Aorta (tissue), 5 donors: Measurements from ENCODE around the gene ST6GALNAC6. TPM values are rescaled to one million over a fixed set of nuclear protein-coding genes. Genes with fewer than 3 reads are reported as not detected.

Experiments used
- ATAC-seq: fragments of 200-7000 bp; cut with Tn5 transposase; one replicate; pipeline ENCODE4 v1.9.1; 2022; ENCODE audit warnings: moderate library complexity; ENCODE audit not compliant: low FRiP score
- DNase-seq, 2 donors: peaks; one replicate each; pipeline ENCODE4 v3.0.0-alpha.2; 2020
- H3K27ac ChIP-seq, 2 donors: one replicate each; pipeline ENCODE4 v1.5.1; 2013; ENCODE audit warnings: low read length in 2 of 2, mild to moderate bottlenecking in 2 of 2, moderate library complexity in 2 of 2, control low read depth in 1 of 2, inconsistent platforms in 1 of 2, low read depth in 1 of 2
- H3K27me3 ChIP-seq, 2 donors: one replicate each; pipeline ENCODE4 v1.6.1; 2013; ENCODE audit warnings: control low read depth in 1 of 2, low read length in 1 of 2, mild to moderate bottlenecking in 1 of 2, moderate library complexity in 1 of 2; ENCODE audit not compliant: insufficient read depth in 2 of 2, control insufficient read depth in 1 of 2
- H3K36me3 ChIP-seq, 2 donors: one replicate each; pipeline ENCODE4 v1.6.1; 2013; ENCODE audit warnings: control low read depth in 1 of 2, low read length in 1 of 2, mild to moderate bottlenecking in 1 of 2; ENCODE audit not compliant: insufficient read depth in 2 of 2, control insufficient read depth in 1 of 2
- H3K4me1 ChIP-seq, 2 donors: one replicate each; pipeline ENCODE4 v1.6.1; 2013; ENCODE audit warnings: low read length in 2 of 2, control low read depth in 1 of 2, mild to moderate bottlenecking in 1 of 2, moderate library complexity in 1 of 2; ENCODE audit not compliant: insufficient read depth in 2 of 2, control insufficient read depth in 1 of 2
- H3K4me3 ChIP-seq, 2 donors: one replicate each; pipeline ENCODE4 v1.5.1; 2013; ENCODE audit warnings: low read length in 2 of 2, control low read depth in 1 of 2, mild to moderate bottlenecking in 1 of 2
- H3K9me3 ChIP-seq: one replicate; pipeline ENCODE4 v1.6.1; 2013; ENCODE audit warnings: mild to moderate bottlenecking, low read length; ENCODE audit not compliant: control insufficient read depth
- WGBS, 2 donors: extraction: QIAGEN DNeasy Blood & Tissue Kit; methylation state at CpG; one replicate each; pipeline ENCODE4 v1.1.7; 2013; 5-methylcytosine and 5-hydroxymethylcytosine counted together
- intact Hi-C, 2 donors: fragments of 100-400 bp; cut with DNase I; formaldehyde crosslinking; loops; one replicate each; pipeline versions ENCODE4 v1.14.2 to v1.15.0; 2022
- polyA plus RNA-seq, 2 donors: library from polyadenylated mRNA; stranded (reverse); fragments of 200-250 nt; gene quantifications; one replicate each; pipeline ENCODE4 v1.2.3, GENCODE V29; 2013
- total RNA-seq, 2 donors: library from RNA; stranded (reverse); fragmentation: NEBNext Ultra II Directional; extraction: Animal tissue kit (Norgen Biotek cat#: 25700); gene quantifications; one replicate each; pipeline ENCODE4 v1.2.1, GENCODE V29; 2021
- donor health status: healthy with polysubstance abuse.
- donor health status: Bipolar disorder and iron deficiency.
- donor health status: DM: no; HTN: no; CAD: no.
- donor health status: DM: no; HTN: no; CAD: no.
- donor health status: DM: yes; HTN: yes; CAD: no.

The ST6GALNAC6 gene
- total and polyA plus RNA-seq, 4 donors = 103 to 176 (median 125) TPM

- no peaks in the 10 kb centered on the region for H3K36me3 ChIP-seq
- no peak overlapping the region for H3K27ac ChIP-seq
- no peak for ATAC-seq
- no peaks in the 10 kb centered on the region for H3K9me3 ChIP-seq
- no peak overlapping the region for H3K4me3 ChIP-seq
- intact Hi-C loops = loop anchor here (5.0 kb wide), 2 partner anchors 64 to 129 kb away; partner anchors contain the start of genes FPGS (in 1 of the 2) and TOR2A (in 1 of the 2)
- H3K4me1 ChIP-seq = no peaks in the 10 kb centered on the region
- DNase-seq = peak in 1 of 2 donors; percentile 72
- 83 to 84% methylated on average over 19 of the region's 19 CpGs for WGBS, 2 donors
- no peaks in the 10 kb centered on the region for H3K27me3 ChIP-seq
These were observed 33.5 kb downstream of the ST6GALNAC6 start for GRCh38 chr9:127865645-127866464.

DNA sequence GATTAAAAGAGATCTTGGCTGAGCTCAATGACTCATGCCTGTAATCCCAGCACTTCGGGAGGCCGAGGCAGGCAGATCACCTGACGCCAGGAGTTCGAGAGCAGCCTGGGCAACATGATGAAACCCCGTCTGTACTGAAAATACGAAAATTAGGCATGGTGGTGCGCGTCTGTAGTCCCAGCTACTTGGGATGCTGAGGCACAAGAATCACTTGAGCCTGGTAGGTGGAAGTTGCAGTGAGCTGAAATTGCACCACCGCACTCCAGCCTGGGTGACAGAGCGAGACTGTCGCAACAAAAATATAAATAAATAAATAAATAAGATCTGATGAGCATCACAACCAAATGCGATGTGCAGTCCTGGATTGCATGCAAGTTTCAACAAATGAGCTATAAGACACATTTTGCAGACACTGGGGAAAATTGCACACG, 36.2 kb downstream of the ST6GALNAC6 start:
- ATAC-seq (no peak), DNase-seq (no peak)
- Histone ChIP-seq H3K4me1 (no peaks in the 10 kb centered on the region), H3K27me3 (no peaks in the 10 kb centered on the region), H3K36me3 (no peaks in the 10 kb centered on the region), H3K4me3 (no peak overlapping the region), H3K27ac (no peak overlapping the region), H3K9me3 (no peaks in the 10 kb centered on the region)
- intact Hi-C loops = loop anchor here in 1 of 2 donors (5.0 kb wide), 2 partner anchors 34 to 36 kb away; partner anchors contain the start of gene ST6GALNAC6
- WGBS, 2 donors = 90 to 93% methylated on average over 13 of the region's 13 CpGs

- peak; percentile 67 for ATAC-seq
- Histone ChIP-seq H3K4me1 (no peaks in the 10 kb centered on the region), H3K27ac (peak overlapping the region in 1 of 2 donors; percentile 66), H3K9me3 (no peaks in the 10 kb centered on the region), H3K36me3 (no peaks in the 10 kb centered on the region), H3K27me3 (no peaks in the 10 kb centered on the region), H3K4me3 (no peak overlapping the region)
- intact Hi-C loops = loop anchor here in 1 of 2 donors (5.0 kb wide), 2 partner anchors 35 kb away; partner anchors contain the start of gene ST6GALNAC6
- peak; percentile 86 to 94 for DNase-seq
- 37 to 44% methylated on average over 29 of the region's 29 CpGs for WGBS, 2 donors
These were observed 37.1 kb downstream of the ST6GALNAC6 start for GRCh38 chr9:127862075-127863011.

GRCh38 chr9:127860779-127861178, 38.6 kb downstream of the ST6GALNAC6 start:
- Histone ChIP-seq H3K9me3 (no peaks in the 10 kb centered on the region), H3K4me3 (no peak overlapping the region), H3K36me3 (no peaks in the 10 kb centered on the region), H3K27me3 (no peaks in the 10 kb centered on the region), H3K4me1 (no peaks in the 10 kb centered on the region), H3K27ac (peak overlapping the region in 1 of 2 donors; percentile 9)
- ATAC-seq (no peak), DNase-seq (no peak)
- intact Hi-C loops = loop anchor here in 1 of 2 donors (5.0 kb wide), 2 partner anchors 33 to 37 kb away; partner anchors contain the start of gene ST6GALNAC6
- WGBS, 2 donors = 89 to 92% methylated on average over 11 of the region's 11 CpGs

DNA sequence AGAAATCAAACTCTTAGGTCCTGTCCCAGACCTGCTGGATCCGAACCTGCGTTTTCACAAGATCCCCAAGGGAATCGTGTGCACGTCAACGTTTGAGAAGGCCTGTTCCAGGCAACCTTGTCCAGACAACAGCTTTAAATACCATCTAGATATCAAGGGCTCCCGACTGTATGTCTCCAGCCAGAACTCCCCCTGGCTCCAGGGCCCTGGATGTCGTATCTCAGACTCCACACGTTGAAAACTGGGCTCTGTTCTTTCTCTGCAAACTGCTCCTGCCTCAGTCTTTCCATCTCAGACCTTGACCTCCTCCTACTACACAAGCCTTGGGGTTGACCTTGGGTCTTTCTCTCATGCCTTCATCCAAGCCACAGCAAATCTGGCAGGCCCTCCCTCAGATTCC, 39.1 kb downstream of the ST6GALNAC6 start:
- Histone ChIP-seq H3K27me3 (no peaks in the 10 kb centered on the region), H3K9me3 (no peaks in the 10 kb centered on the region), H3K36me3 (no peaks in the 10 kb centered on the region), H3K4me3 (no peak overlapping the region), H3K4me1 (no peaks in the 10 kb centered on the region), H3K27ac (peak overlapping the region in 1 of 2 donors; percentile 9)
- ATAC-seq (peak; percentile 39), DNase-seq (peak in 1 of 2 donors; percentile 73)
- WGBS, 2 donors = 1 to 15% methylated on average over 8 of the region's 8 CpGs
- intact Hi-C loops = loop anchor here in 1 of 2 donors (5.0 kb wide), 2 partner anchors 33 to 37 kb away; partner anchors contain the start of gene ST6GALNAC6

GRCh38 chr9:127858041-127858512, 41.3 kb downstream of the ST6GALNAC6 start:
- no peak overlapping the region for H3K4me3 ChIP-seq
- H3K9me3 ChIP-seq = no peaks in the 10 kb centered on the region
- intact Hi-C loops = no loop called here
- WGBS, 2 donors = 8 to 9% methylated on average over 12 of the region's 12 CpGs
- H3K36me3 ChIP-seq = no peaks in the 10 kb centered on the region
- peak overlapping the region in 1 of 2 donors; percentile 24 for H3K27ac ChIP-seq
- DNase-seq (peak; percentile 85 to 91), ATAC-seq (peak; percentile 7)
- H3K27me3 ChIP-seq = no peaks in the 10 kb centered on the region
- H3K4me1 ChIP-seq = no peaks in the 10 kb centered on the region

- intact Hi-C loops = no loop called here
- no peaks in the 10 kb centered on the region for H3K36me3 ChIP-seq
- no peaks in the 10 kb centered on the region for H3K27me3 ChIP-seq
- DNase-seq (no peak), ATAC-seq (no peak)
- peak overlapping the region in 1 of 2 donors; percentile 24 for H3K27ac ChIP-seq
- no peaks in the 10 kb centered on the region for H3K4me1 ChIP-seq
- no peak overlapping the region for H3K4me3 ChIP-seq
- H3K9me3 ChIP-seq = no peaks in the 10 kb centered on the region
- WGBS, 2 donors = 55 to 80% methylated on average over 4 of the region's 4 CpGs
These were observed 42.1 kb downstream of the ST6GALNAC6 start for GRCh38 chr9:127857278-127857677.

GRCh38 chr9:127856729-127857116, 42.7 kb downstream of the ST6GALNAC6 start:
- Histone ChIP-seq H3K9me3 (no peaks in the 10 kb centered on the region), H3K4me3 (no peak overlapping the region), H3K27me3 (no peaks in the 10 kb centered on the region), H3K27ac (peak overlapping the region; percentile 14 to 45), H3K4me1 (no peaks in the 10 kb centered on the region), H3K36me3 (no peaks in the 10 kb centered on the region)
- intact Hi-C loops = no loop called here
- ATAC-seq = no peak
- WGBS, 2 donors = 93 to 96% methylated on average over 8 of the region's 8 CpGs
- no peak for DNase-seq
